ENCODE measurements around the gene EBF3. TPM values are rescaled to one million over a fixed set of nuclear protein-coding genes. Genes with fewer than 3 reads are reported as not detected.

Gene EBF3
- total and polyA plus RNA-seq, 2 donors (not counting 3 experiments of a cell fraction or from before 2014, with no cell fraction given) = 0.92 to 2.7 TPM

- dilution Hi-C loops (cut with MboI; ENCODE audit: extremely low pct_ligation_motif_present, low sequenced_read_pairs) = no loop called here
- Histone ChIP-seq H3K4me1 (ENCODE audit: control insufficient read depth, extremely low read depth, insufficient read depth, low read length) (peaks cover 6% of the 10 kb centered on the region), H3K4me2 (ENCODE audit: insufficient read depth, low read length) (no peak overlapping the region), H3K9me3 (replicated peaks; ENCODE audit: control insufficient read depth, insufficient read depth, low read length) (no peaks in the 10 kb centered on the region), H4K20me1 (replicated peaks; ENCODE audit: control insufficient read depth, extremely low read depth, insufficient read depth, low read length) (no peaks in the 10 kb centered on the region), H3K79me2 (ENCODE audit: control insufficient read depth, insufficient read depth, low read length) (no peaks in the 10 kb centered on the region), H2AFZ (ENCODE audit: low read depth, low read length) (no peak overlapping the region), H3K27ac (ENCODE audit: insufficient read depth, low read depth, low read length) (no peak overlapping the region), H3K27me3 (ENCODE audit: control insufficient read depth in 2 of 2, insufficient read depth in 2 of 2, low read length in 2 of 2) (peaks cover 41 to 63% of the 10 kb centered on the region in 2 experiments), H3K4me3 (replicated peaks in 1 of 3; ENCODE audit: insufficient read depth in 1 of 3, low read depth in 1 of 3, low read length in 3 of 3) (no peak overlapping the region), H3K9me1 (replicated peaks; ENCODE audit: control insufficient read depth, extremely low read depth, insufficient read depth, low read length) (no peaks in the 10 kb centered on the region), H3K9ac (replicated peaks; ENCODE audit: extremely low read depth, insufficient read depth, low read length) (no peak overlapping the region), H3K36me3 (ENCODE audit: control insufficient read depth in 2 of 2, extremely low read depth in 1 of 2, insufficient read depth in 2 of 2, low read length in 2 of 2) (no peaks in the 10 kb centered on the region)
- CTCF ChIA-PET = no interaction called here
- FAIRE-seq (no peak), DNase-seq (ENCODE audit: low read depth, low spot score) (no peak)
- intact Hi-C loops (cut with micrococcal nuclease) = no loop called here
- POLR2A ChIA-PET = no interaction called here
- BruUV-seq (replicated peaks) = no TSS peak
- TF ChIP-seq POLR2A (IDR thresholded peaks at IDR 0.05; ENCODE audit: low read depth, low read length) (no peak), JUN (IDR thresholded peaks at IDR 0.05; ENCODE audit: borderline replicate concordance, insufficient read depth, insufficient read length, low read depth) (no peak), FOS (IDR thresholded peaks at IDR 0.05; ENCODE audit: borderline replicate concordance, insufficient read depth, low read length) (no peak), POLR2AphosphoS5 (IDR thresholded peaks at IDR 0.05; ENCODE audit: insufficient read depth, low read depth, low read length) (no peak)
Observed at GRCh38 chr10:129958148-129958628, 5.9 kb downstream of the EBF3 start.

- Histone ChIP-seq H3K9ac (replicated peaks; ENCODE audit: extremely low read depth, insufficient read depth, low read length) (no peak overlapping the region), H3K4me3 (replicated peaks in 1 of 3; ENCODE audit: insufficient read depth in 1 of 3, low read depth in 1 of 3, low read length in 3 of 3) (no peak overlapping the region), H3K27ac (ENCODE audit: insufficient read depth, low read depth, low read length) (no peak overlapping the region), H3K4me1 (ENCODE audit: control insufficient read depth, extremely low read depth, insufficient read depth, low read length) (no peaks in the 10 kb centered on the region), H3K4me2 (ENCODE audit: insufficient read depth, low read length) (no peak overlapping the region), H3K27me3 (ENCODE audit: control insufficient read depth in 2 of 2, insufficient read depth in 2 of 2, low read length in 2 of 2) (peaks cover 33 to 51% of the 10 kb centered on the region in 2 experiments), H4K20me1 (replicated peaks; ENCODE audit: control insufficient read depth, extremely low read depth, insufficient read depth, low read length) (no peaks in the 10 kb centered on the region), H3K36me3 (ENCODE audit: control insufficient read depth in 2 of 2, extremely low read depth in 1 of 2, insufficient read depth in 2 of 2, low read length in 2 of 2) (no peaks in the 10 kb centered on the region), H2AFZ (ENCODE audit: low read depth, low read length) (no peak overlapping the region), H3K9me3 (replicated peaks; ENCODE audit: control insufficient read depth, insufficient read depth, low read length) (no peaks in the 10 kb centered on the region), H3K9me1 (replicated peaks; ENCODE audit: control insufficient read depth, extremely low read depth, insufficient read depth, low read length) (no peaks in the 10 kb centered on the region), H3K79me2 (ENCODE audit: control insufficient read depth, insufficient read depth, low read length) (no peaks in the 10 kb centered on the region)
- BruUV-seq (replicated peaks) = no TSS peak
- dilution Hi-C loops (cut with MboI; ENCODE audit: extremely low pct_ligation_motif_present, low sequenced_read_pairs) = no loop called here
- CTCF ChIA-PET = interaction anchor here (1.1 kb wide), 1 partner anchor 12 kb away, joined by 3 read pairs; no protein-coding TSS in a partner anchor
- POLR2A ChIA-PET = no interaction called here
- intact Hi-C loops (cut with micrococcal nuclease) = no loop called here
- DNase-seq (ENCODE audit: low read depth, low spot score) (no peak), FAIRE-seq (no peak)
- TF ChIP-seq GATA2 (IDR thresholded peaks at IDR 0.05; ENCODE audit: insufficient read depth, insufficient read length, low read depth, low read length) (no peak), EZH2 (IDR thresholded peaks at IDR 0.05; ENCODE audit: borderline replicate concordance, low read depth, low read length, severe bottlenecking) (no peak), POLR2AphosphoS5 (IDR thresholded peaks at IDR 0.05; ENCODE audit: insufficient read depth, low read depth, low read length) (no peak), POLR2A (IDR thresholded peaks at IDR 0.05; ENCODE audit: low read depth, low read length) (no peak), FOS (IDR thresholded peaks at IDR 0.05; ENCODE audit: borderline replicate concordance, insufficient read depth, low read length) (no peak), CTCF (IDR thresholded peaks at IDR 0.05; ENCODE audit: extremely low read depth in 1 of 2, insufficient read depth in 1 of 2, low read depth in 1 of 2, low read length in 2 of 2) (no peak), MYC (IDR thresholded peaks at IDR 0.05; ENCODE audit: low read depth, low read length) (no peak), JUN (IDR thresholded peaks at IDR 0.05; ENCODE audit: borderline replicate concordance, insufficient read depth, insufficient read length, low read depth) (no peak), MAX (IDR thresholded peaks at IDR 0.05; ENCODE audit: insufficient read depth, insufficient read length) (no peak)
Observed at GRCh38 chr10:129956876-129957673, 7.0 kb downstream of the EBF3 start.
